Renal cortex interstitium (tissue), 11 donors: ENCODE results near the gene SYVN1. TPM values are rescaled to one million over a fixed set of nuclear protein-coding genes. Genes with fewer than 3 reads are reported as not detected.
A peak's percentile ranks its signal among the peaks of the same experiment; 100 is the strongest.

Experiments used
- DNase-seq, 11 donors: peaks; one replicate each; pipeline ENCODE4 v3.0.0-alpha.2; 2013; ENCODE audit warnings: low read depth in 9 of 11, low spot score in 4 of 11; ENCODE audit errors: extremely low read depth in 1 of 11
- polyA plus RNA-seq, 3 donors: library from polyadenylated mRNA; unstranded; fragments of 120-200 nt; gene quantifications; one replicate each; pipeline ENCODE4 v1.2.1, GENCODE V29; 2013; ENCODE audit not compliant: insufficient read length in 3 of 3

The SYVN1 gene
- polyA plus RNA-seq, 3 donors: 47.9 to 53.6 (median 52.1) TPM

GRCh38 chr11:65117206-65118096 lies 16.9 kb downstream of the SYVN1 start, which contains the start of gene ZNHIT2:
TSS of gene ZNHIT2 (minus strand) at chr11:65117701. CDS start at chr11:65117653, 48 bp downstream.
- peak; percentile 96 to 99 (median 98) for DNase-seq

- no peak for DNase-seq
Observed at GRCh38 chr11:65116370-65117205, 17.7 kb downstream of the SYVN1 start.

- no peak for DNase-seq
Observed at GRCh38 chr11:65115361-65116082, 18.8 kb downstream of the SYVN1 start.

GRCh38 chr11:65114538-65115171 lies 19.7 kb downstream of the SYVN1 start:
- DNase-seq: no peak

GRCh38 chr11:65113839-65114238 lies 20.5 kb downstream of the SYVN1 start:
- DNase-seq: no peak

GRCh38 chr11:65113361-65113756 lies 21.0 kb downstream of the SYVN1 start:
- DNase-seq: no peak

- no peak for DNase-seq
Observed at GRCh38 chr11:65112546-65113360, 21.6 kb downstream of the SYVN1 start.

GRCh38 chr11:65111744-65112545 lies 22.4 kb downstream of the SYVN1 start, which contains the start of gene TM7SF2:
TSS of gene TM7SF2 (plus strand) at chr11:65111872. CDS start at chr11:65112016, 144 bp downstream.
- peak; percentile 64 to 95 (median 88) for DNase-seq

- no peak for DNase-seq
Observed at GRCh38 chr11:65111159-65111743, 23.1 kb downstream of the SYVN1 start.

- peak in 8 of 11 donors; percentile 60 to 83 (median 69) for DNase-seq
Observed at GRCh38 chr11:65110354-65110861, 23.9 kb downstream of the SYVN1 start.

- no peak for DNase-seq
Observed at GRCh38 chr11:65109231-65110198, 24.8 kb downstream of the SYVN1 start.

GRCh38 chr11:65108469-65109123 lies 25.7 kb downstream of the SYVN1 start:
- DNase-seq: no peak

- DNase-seq: no peak
Observed at GRCh38 chr11:65107751-65108468, 26.4 kb downstream of the SYVN1 start.

- DNase-seq: no peak
Observed at GRCh38 chr11:65107078-65107477, 27.2 kb downstream of the SYVN1 start.
